ENCODE results near the gene PLPPR1.
"Not testable (repeated sequence)": the region's sequence is repeated elsewhere in the genome, so short reads cannot be mapped to it uniquely, and the experiment has no call there.

Gene PLPPR1

DNA sequence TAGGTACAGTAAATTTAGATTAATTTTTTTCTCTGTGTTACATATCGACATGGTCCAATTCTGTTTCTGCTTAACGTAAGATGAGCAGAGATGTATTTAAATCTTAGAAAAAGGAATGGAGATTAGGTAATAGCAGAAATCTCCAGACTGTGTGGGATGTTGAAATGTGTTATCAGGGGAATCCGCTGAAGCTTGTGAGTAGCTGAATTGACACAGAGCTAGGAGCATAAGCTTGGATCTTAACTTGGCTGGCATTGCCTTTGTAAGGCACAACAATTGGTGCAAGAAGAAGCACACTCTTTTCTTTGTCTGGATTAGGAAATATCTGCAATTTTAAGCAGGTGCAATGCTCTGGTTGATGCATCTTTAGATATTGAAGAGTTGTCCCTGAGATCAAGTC is 53.1 kb downstream of the PLPPR1 start:
- H3K4me3 Mint-ChIP-seq: no peak overlapping the region
- no peaks in the 10 kb centered on the region for H3K4me1 Mint-ChIP-seq
- no peak overlapping the region for H3K27ac Mint-ChIP-seq
- H3K36me3 Mint-ChIP-seq: no peaks in the 10 kb centered on the region
- H3K27me3 Mint-ChIP-seq: no peaks in the 10 kb centered on the region
- H3K9me3 Mint-ChIP-seq: no peaks in the 10 kb centered on the region

DNA sequence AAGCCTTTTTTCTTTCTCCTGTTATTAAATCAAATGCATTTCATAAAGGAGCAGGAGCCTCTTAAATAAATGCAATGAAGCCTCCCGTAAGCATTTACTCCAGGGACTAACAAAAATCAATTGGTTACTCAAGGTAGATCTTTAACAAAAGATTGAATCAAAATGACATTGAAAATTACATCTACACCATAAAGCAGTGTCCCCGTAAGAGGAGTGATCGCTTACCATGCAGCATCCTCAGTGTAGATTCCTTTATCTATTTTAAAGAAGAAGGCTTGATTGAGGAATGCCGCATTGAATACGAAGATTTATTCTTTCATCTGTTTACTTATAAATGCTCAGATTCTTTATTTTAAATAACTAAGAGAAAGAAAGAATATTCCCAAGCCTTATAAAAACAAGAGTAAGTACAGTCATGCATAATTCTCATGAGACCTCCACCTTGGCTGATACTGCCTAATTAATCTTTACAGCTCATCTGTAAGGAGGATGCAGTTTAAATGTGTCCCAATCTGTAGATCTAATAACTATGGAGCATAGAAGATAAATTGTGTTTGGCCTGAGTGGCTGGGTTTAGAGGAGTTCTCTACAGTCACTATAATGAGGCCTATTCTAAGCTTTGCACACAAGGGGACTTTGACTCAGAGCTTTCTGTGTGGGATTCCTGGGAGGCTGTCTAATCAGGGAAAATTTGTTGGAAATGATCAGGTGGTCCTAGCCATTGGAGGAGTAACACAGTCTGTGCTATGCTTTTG is 55.1 kb downstream of the PLPPR1 start:
- Mint-ChIP-seq H3K36me3 (no peaks in the 10 kb centered on the region), H3K4me1 (no peaks in the 10 kb centered on the region), H3K27me3 (no peaks in the 10 kb centered on the region), H3K4me3 (no peak overlapping the region), H3K27ac (no peak overlapping the region), H3K9me3 (no peaks in the 10 kb centered on the region)

DNA sequence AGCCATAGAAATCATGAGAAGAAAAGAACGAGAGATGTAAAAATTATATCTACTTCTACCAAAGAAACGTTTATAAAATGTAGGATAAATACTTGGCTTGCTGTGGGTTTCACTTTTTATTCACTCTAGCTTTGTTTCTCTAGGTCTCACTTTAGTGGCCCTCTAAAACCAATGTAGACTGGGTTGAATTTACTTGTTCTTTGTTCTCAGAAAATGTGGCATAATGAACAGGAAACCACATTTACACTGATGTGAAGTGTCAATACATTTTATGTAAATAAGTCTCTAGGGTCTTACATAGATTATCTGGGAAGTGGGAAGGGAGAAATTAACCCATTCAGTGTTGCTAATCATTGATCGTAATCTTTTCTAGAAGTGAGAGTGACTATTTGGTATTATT is 58.9 kb downstream of the PLPPR1 start:
- no peaks in the 10 kb centered on the region for H3K4me1 Mint-ChIP-seq
- H3K36me3 Mint-ChIP-seq: no peaks in the 10 kb centered on the region
- H3K27ac Mint-ChIP-seq: no peak overlapping the region
- no peaks in the 10 kb centered on the region for H3K27me3 Mint-ChIP-seq
- H3K9me3 Mint-ChIP-seq: no peaks in the 10 kb centered on the region
- no peak overlapping the region for H3K4me3 Mint-ChIP-seq

DNA sequence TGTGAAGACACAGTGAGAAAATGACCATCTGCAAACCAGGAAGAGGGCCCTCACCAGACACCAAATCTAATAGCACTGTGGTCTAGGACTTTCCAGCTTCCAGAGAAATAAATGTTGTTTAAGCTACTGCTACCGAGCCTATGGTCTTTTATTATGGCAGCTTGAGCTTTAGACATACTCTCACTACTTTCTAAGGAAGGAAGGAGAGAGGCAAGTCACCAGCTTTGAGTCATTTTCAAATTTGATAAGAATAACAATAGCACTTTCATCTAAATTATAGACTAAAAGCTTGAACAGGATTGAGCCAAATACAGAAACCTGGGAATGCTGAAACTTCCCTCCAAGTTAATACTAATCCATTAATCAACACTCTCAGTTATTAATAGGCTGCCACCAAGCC is 64.4 kb downstream of the PLPPR1 start:
- Mint-ChIP-seq H3K9me3 (no peaks in the 10 kb centered on the region), H3K27ac (no peak overlapping the region), H3K36me3 (no peaks in the 10 kb centered on the region), H3K27me3 (no peaks in the 10 kb centered on the region), H3K4me3 (no peak overlapping the region), H3K4me1 (no peaks in the 10 kb centered on the region)

DNA sequence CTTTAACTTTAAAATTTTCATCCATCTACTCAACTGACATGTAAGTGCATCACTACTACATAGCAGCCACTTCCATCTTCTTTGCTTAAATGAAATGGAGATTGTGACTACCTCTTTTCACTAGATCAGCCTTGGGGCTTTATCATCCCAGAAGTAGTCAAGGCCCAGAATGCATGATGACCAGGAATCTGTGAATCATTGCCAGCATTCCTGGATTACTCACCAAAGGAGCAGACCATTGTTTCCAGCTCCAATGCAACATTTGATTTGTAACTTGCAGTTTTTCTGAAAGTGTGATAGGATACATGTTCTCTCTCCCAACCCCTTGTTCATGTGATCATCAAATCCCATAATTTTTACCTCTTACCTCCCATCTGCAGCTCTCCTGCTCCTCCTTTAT is 65.1 kb downstream of the PLPPR1 start:
- Mint-ChIP-seq H3K27ac (no peak overlapping the region), H3K4me3 (no peak overlapping the region), H3K36me3 (no peaks in the 10 kb centered on the region), H3K9me3 (no peaks in the 10 kb centered on the region), H3K4me1 (no peaks in the 10 kb centered on the region), H3K27me3 (no peaks in the 10 kb centered on the region)

- no peaks in the 10 kb centered on the region for H3K9me3 Mint-ChIP-seq
Measured at GRCh38 chr9:101094686-101095085, 66.2 kb downstream of the PLPPR1 start.

GRCh38 chr9:101097210-101097609 is 68.7 kb downstream of the PLPPR1 start:
- Mint-ChIP-seq H3K9me3 (no peaks in the 10 kb centered on the region), H3K27ac (no peak overlapping the region), H3K4me3 (no peak overlapping the region), H3K36me3 (no peaks in the 10 kb centered on the region), H3K27me3 (no peaks in the 10 kb centered on the region), H3K4me1 (no peaks in the 10 kb centered on the region)

More at GRCh38 chr9:101094686-101095085, 66.2 kb downstream of the PLPPR1 start:
- Mint-ChIP-seq H3K27me3 (no peaks in the 10 kb centered on the region), H3K4me3 (no peak overlapping the region), H3K4me1 (no peaks in the 10 kb centered on the region), H3K36me3 (no peaks in the 10 kb centered on the region), H3K27ac (no peak overlapping the region)

- Mint-ChIP-seq H3K4me3 (no peak overlapping the region), H3K27me3 (no peaks in the 10 kb centered on the region), H3K36me3 (no peaks in the 10 kb centered on the region), H3K4me1 (no peaks in the 10 kb centered on the region), H3K27ac (no peak overlapping the region), H3K9me3 (no peaks in the 10 kb centered on the region)
Measured at GRCh38 chr9:101098392-101098791, 69.9 kb downstream of the PLPPR1 start.

- Mint-ChIP-seq H3K4me3 (no peak overlapping the region), H3K27ac (no peak overlapping the region), H3K9me3 (peaks cover 2% of the 10 kb centered on the region), H3K4me1 (no peaks in the 10 kb centered on the region), H3K27me3 (peaks cover 1% of the 10 kb centered on the region), H3K36me3 (no peaks in the 10 kb centered on the region)
Measured at GRCh38 chr9:101114317-101114716, 85.8 kb downstream of the PLPPR1 start.

DNA sequence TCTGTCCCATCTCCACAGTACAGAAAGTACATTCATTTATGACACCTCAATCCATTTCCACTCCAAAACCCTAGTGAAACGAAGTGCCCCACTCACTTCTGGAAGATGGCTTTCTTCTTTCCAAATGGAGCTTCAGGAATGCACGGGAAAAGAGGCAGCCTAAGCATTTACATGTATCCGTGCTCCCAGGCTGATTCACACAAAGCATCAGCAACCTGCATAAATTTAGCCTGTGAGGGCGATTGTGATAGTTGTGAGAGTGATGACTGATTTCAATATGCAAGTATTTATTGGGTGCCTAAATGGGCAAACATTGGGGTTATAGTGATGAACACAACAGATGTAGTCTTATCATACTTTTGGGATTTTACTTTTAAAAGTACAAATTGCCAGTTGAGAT is 86.6 kb downstream of the PLPPR1 start:
- Mint-ChIP-seq H3K27me3 (peaks cover 3% of the 10 kb centered on the region), H3K9me3 (no peaks in the 10 kb centered on the region), H3K4me1 (no peaks in the 10 kb centered on the region), H3K36me3 (no peaks in the 10 kb centered on the region), H3K27ac (no peak overlapping the region), H3K4me3 (no peak overlapping the region)

DNA sequence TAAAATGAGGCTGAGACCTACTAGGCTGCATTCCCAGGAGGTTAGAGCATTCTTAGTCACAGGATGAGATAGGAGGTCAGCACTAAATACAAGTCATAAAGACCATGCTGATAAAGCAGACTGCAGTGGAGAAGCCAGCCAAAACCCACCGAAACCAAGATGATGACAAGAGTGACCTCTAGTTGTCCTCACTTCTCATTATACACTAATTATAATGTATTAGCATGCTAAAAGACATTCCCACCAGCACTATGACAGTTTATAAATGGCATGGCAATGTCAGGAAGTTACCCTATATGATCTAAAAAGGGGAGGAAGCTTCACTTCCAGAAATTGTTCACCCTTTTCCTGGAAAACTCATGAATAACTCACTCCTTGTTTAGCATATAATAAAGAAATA is 88.6 kb downstream of the PLPPR1 start:
- H3K36me3 Mint-ChIP-seq: no peaks in the 10 kb centered on the region
- no peak overlapping the region for H3K27ac Mint-ChIP-seq
- H3K9me3 Mint-ChIP-seq: no peaks in the 10 kb centered on the region
- H3K4me3 Mint-ChIP-seq: no peak overlapping the region
- peaks cover 1% of the 10 kb centered on the region for H3K27me3 Mint-ChIP-seq
- H3K4me1 Mint-ChIP-seq: no peaks in the 10 kb centered on the region

DNA sequence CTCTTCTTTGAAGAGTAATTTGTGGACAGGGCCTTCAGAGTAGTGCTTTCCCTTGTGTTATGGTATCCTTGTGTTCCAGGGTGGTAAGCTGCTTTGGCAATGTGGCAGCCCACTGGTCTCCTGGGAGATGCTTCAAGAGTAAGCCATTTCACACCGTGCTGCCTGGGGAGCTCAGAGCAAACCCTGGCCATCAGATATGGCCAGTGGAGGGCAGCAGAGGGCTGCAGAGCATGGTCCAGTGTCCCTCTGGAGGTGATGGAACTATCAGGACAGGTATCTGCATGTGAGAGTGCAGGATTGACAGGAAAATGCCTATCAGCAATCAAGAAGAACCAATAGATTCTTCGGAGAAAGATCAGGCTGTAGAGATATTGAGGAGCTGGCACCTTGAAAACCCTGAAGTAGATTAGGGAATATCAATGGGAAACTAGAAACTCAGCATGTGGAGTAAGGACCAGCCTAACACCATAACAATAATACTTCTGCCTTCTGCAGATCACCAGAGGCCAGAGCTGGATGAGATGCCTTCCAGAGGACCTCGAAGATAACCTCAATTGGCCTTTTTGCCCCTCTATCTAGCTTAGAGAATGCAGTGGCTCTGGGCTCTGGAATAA is 90.8 kb downstream of the PLPPR1 start:
- H3K4me1 Mint-ChIP-seq: no peaks in the 10 kb centered on the region
- H3K27me3 Mint-ChIP-seq: peaks cover 1% of the 10 kb centered on the region
- H3K9me3 Mint-ChIP-seq: peaks cover 5% of the 10 kb centered on the region
- no peak overlapping the region for H3K4me3 Mint-ChIP-seq
- H3K36me3 Mint-ChIP-seq: no peaks in the 10 kb centered on the region
- H3K27ac Mint-ChIP-seq: no peak overlapping the region

DNA sequence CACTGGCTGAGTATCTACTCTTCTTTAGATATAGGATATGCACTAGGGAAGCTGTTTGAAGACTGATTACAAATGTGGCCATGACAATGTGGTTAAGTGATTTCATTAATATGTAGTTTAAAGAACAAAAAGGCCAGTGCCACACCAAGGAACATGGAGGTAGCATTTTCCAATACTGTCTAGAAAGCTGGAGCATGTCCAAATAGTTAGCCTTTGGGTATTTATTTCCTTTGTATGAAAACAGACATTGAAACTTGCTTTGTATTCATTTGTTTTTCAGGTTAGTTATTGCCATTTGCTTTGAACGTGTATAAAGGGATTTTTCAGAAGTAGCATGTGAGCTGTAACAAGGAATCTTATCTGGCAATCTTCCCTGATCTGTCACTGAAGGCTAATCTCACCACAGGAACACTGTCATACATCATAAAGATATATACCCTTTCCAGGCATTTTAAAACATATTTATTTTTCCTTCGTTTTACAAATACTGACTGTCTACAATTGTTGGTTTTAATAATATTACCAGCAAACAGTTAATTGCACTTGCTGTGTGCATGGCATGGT is 93.4 kb downstream of the PLPPR1 start:
- H3K9me3 Mint-ChIP-seq: peaks cover 5% of the 10 kb centered on the region
- H3K4me3 Mint-ChIP-seq: no peak overlapping the region
- no peaks in the 10 kb centered on the region for H3K36me3 Mint-ChIP-seq
- H3K4me1 Mint-ChIP-seq: no peaks in the 10 kb centered on the region
- H3K27ac Mint-ChIP-seq: no peak overlapping the region
- peaks cover 1% of the 10 kb centered on the region for H3K27me3 Mint-ChIP-seq

GRCh38 chr9:101126556-101126955 is 98.0 kb downstream of the PLPPR1 start:
- H3K4me3 Mint-ChIP-seq: no peak overlapping the region
- H3K27ac Mint-ChIP-seq: no peak overlapping the region
- H3K36me3 Mint-ChIP-seq: no peaks in the 10 kb centered on the region
- peaks cover 8% of the 10 kb centered on the region for H3K9me3 Mint-ChIP-seq
- no peaks in the 10 kb centered on the region for H3K27me3 Mint-ChIP-seq
- no peaks in the 10 kb centered on the region for H3K4me1 Mint-ChIP-seq

DNA sequence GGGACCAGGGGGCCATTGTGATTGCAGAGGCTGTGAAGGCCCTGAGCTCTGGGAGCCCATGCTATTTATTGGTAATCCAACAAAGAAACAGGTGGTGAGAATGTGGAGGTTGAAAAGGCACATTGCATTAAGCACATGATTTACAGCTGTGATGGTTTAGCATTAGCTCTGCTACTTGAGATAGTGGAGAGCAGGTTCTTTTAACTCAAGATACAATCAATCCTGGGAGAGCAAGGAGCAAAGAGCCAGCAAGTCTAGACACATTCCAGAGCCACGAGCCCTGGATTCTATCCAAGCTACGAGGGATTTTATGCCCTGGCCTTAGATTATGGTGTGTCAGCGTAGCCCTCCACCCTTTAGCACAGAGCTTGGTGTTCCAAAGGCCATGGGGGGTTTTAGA is 98.8 kb downstream of the PLPPR1 start:
- not testable (repeated sequence) for H3K9me3 Mint-ChIP-seq, H3K4me1 Mint-ChIP-seq, H3K4me3 Mint-ChIP-seq, H3K27me3 Mint-ChIP-seq, H3K27ac Mint-ChIP-seq, H3K36me3 Mint-ChIP-seq

DNA sequence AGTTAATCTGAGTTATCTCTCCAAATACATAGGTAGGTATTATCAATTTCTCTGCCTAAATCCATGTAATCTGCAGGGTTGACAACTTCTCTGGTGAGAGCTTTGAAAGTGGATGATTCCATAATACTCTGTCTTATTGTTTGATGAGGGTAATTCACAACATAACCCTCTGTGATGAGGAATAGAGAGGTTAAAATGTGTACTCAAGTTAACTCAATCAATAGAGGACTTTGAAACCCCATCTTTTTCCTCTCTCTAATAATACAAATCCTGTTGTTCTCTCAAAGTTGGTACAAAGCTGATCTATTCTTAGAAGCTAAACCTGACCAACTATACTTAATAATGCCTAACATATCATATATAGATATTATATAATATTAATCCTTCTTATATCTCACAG is 100.1 kb downstream of the PLPPR1 start:
- Mint-ChIP-seq H3K4me3 (no peak overlapping the region), H3K9me3 (peaks cover 3% of the 10 kb centered on the region)

More for the DNA sequence above, 100.1 kb downstream of the PLPPR1 start:
- H3K27ac Mint-ChIP-seq: no peak overlapping the region
- H3K27me3 Mint-ChIP-seq: no peaks in the 10 kb centered on the region
- H3K36me3 Mint-ChIP-seq: no peaks in the 10 kb centered on the region
- no peaks in the 10 kb centered on the region for H3K4me1 Mint-ChIP-seq
